ENCODE results near the gene ZNF823.

ZNF823 gene

DNA sequence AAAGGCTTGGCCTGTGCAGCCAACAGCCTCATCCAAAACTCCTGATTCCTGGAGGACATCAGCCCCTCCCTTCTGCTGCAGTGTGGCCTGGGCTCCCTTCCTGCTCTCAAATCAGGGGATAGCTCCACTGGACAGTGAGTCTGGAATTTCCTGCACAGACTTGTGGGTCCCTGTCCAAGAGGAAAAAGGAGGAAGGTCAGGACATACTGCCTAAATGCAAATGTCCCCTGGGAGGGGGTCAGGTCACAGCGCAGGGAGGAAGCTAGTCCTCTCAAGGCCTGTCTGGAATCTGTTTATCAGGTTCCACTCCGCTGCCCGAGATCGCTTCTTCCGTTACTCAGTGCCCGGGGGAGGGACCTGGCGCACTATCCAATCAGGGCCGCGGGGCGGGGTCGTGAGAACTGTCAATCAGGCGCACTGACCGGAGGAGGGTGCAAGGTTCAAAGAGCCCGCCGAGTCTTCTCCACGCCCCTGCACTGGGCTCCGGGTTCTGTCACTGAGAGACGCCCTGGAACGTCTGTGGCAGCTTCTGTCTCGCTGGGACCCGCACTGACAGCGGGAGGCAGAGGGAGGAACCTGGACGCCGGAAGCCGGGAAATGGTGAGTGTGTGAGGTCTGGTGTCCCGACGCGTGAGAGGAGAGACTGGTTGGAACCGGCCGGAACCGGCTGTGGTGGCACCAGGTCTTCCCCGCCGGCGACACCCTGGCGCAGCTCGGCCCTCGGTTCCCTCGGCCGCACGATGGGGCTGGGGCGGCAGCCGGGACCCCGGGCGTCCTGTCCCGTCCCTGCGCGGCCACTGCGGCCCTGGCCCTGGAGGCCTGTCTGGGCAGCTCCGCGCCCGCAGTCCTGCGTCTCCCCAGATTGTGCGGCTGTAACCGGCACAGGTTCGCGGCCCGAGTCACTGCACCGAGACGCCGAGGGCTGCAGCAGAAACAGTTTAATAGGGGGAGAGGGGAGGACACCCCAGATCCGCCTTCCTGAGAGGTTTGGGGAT is 28.1 kb upstream of the ZNF823 start, which contains the start of gene ZNF441:
TSS of gene ZNF441 (plus strand) at position 404 of the 995 bp plus-strand sequence. CDS start at position 598, 194 bp downstream.
- peak within 1 kb of the TSS; percentile 83 for H2AFZ ChIP-seq (ENCODE audit: low read length, unreplicated experiment)
- H3K36me3 ChIP-seq (ENCODE audit: insufficient read depth, low read length) = peaks cover 7% of the 10 kb centered on the region
- peaks cover 28% of the 10 kb centered on the region for H3K79me2 ChIP-seq (ENCODE audit: control insufficient read depth, insufficient read depth, low read length, unreplicated experiment)
- no peaks in the 10 kb centered on the region for H3K4me1 ChIP-seq (ENCODE audit: control insufficient read depth, insufficient read depth, low read length, unreplicated experiment)
- peak within 1 kb of the TSS; percentile 89 for H3K27ac ChIP-seq (ENCODE audit: low read depth, low read length)
- H3K27me3 ChIP-seq (ENCODE audit: insufficient read depth, low read length) = no peaks in the 10 kb centered on the region
- H3K4me3 ChIP-seq (ENCODE audit: low read depth, low read length) = peak within 1 kb of the TSS; percentile 93

- Histone ChIP-seq H3K4me1 (ENCODE audit: control insufficient read depth, insufficient read depth, low read length, unreplicated experiment) (no peaks in the 10 kb centered on the region), H3K36me3 (ENCODE audit: insufficient read depth, low read length) (no peaks in the 10 kb centered on the region), H3K27me3 (ENCODE audit: insufficient read depth, low read length) (no peaks in the 10 kb centered on the region), H3K4me3 (ENCODE audit: low read depth, low read length) (no peak overlapping the region), H2AFZ (ENCODE audit: low read length, unreplicated experiment) (no peak overlapping the region), H3K79me2 (ENCODE audit: control insufficient read depth, insufficient read depth, low read length, unreplicated experiment) (peaks cover 13% of the 10 kb centered on the region), H3K27ac (ENCODE audit: low read depth, low read length) (no peak overlapping the region)
These were observed 24.9 kb upstream of the ZNF823 start for GRCh38 chr19:11763611-11764010.

GRCh38 chr19:11763117-11763516 is 24.4 kb upstream of the ZNF823 start:
- Histone ChIP-seq H3K27me3 (ENCODE audit: insufficient read depth, low read length) (no peaks in the 10 kb centered on the region), H3K27ac (ENCODE audit: low read depth, low read length) (no peak overlapping the region), H3K4me1 (ENCODE audit: control insufficient read depth, insufficient read depth, low read length, unreplicated experiment) (no peaks in the 10 kb centered on the region), H3K79me2 (ENCODE audit: control insufficient read depth, insufficient read depth, low read length, unreplicated experiment) (peaks cover 8% of the 10 kb centered on the region), H2AFZ (ENCODE audit: low read length, unreplicated experiment) (no peak overlapping the region), H3K36me3 (ENCODE audit: insufficient read depth, low read length) (no peaks in the 10 kb centered on the region), H3K4me3 (ENCODE audit: low read depth, low read length) (no peak overlapping the region)

- Histone ChIP-seq H2AFZ (ENCODE audit: low read length, unreplicated experiment) (no peak overlapping the region), H3K79me2 (ENCODE audit: control insufficient read depth, insufficient read depth, low read length, unreplicated experiment) (no peaks in the 10 kb centered on the region), H3K27me3 (ENCODE audit: insufficient read depth, low read length) (no peaks in the 10 kb centered on the region; the same call in 1 of the 2 replicates), H3K4me3 (ENCODE audit: low read depth, low read length) (no peak overlapping the region), H3K36me3 (ENCODE audit: insufficient read depth, low read length) (no peaks in the 10 kb centered on the region), H3K27ac (ENCODE audit: low read depth, low read length) (no peak overlapping the region), H3K4me1 (ENCODE audit: control insufficient read depth, insufficient read depth, low read length, unreplicated experiment) (no peaks in the 10 kb centered on the region)
These were observed 21.1 kb upstream of the ZNF823 start for GRCh38 chr19:11759805-11760204.

- no peak overlapping the region for H2AFZ ChIP-seq (ENCODE audit: low read length, unreplicated experiment)
- no peaks in the 10 kb centered on the region; the same call in 1 of the 2 replicates for H3K27me3 ChIP-seq (ENCODE audit: insufficient read depth, low read length)
- H3K36me3 ChIP-seq (ENCODE audit: insufficient read depth, low read length) = no peaks in the 10 kb centered on the region
- no peak overlapping the region for H3K27ac ChIP-seq (ENCODE audit: low read depth, low read length)
- no peaks in the 10 kb centered on the region for H3K79me2 ChIP-seq (ENCODE audit: control insufficient read depth, insufficient read depth, low read length, unreplicated experiment)
- no peaks in the 10 kb centered on the region for H3K4me1 ChIP-seq (ENCODE audit: control insufficient read depth, insufficient read depth, low read length, unreplicated experiment)
- no peak overlapping the region for H3K4me3 ChIP-seq (ENCODE audit: low read depth, low read length)
These were observed 18.2 kb upstream of the ZNF823 start for GRCh38 chr19:11756965-11757364.

DNA sequence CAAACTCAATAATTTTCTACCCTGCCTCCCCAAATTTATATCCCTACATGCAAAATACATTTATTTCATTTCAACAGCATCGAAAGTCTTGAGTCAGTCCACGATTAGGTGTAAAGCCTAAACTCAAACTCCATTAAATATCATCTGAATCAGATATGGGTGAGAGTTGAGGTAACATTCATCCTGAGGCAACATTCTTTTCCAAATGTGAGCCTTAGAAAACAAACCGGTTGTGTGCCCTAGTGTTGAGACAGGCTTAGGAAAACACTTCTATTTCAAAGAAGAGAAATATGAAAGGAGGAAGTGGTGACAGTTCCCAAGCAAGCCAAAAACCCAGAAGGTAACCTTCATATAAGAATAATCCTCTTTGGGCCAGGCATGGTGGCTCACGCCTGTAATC is 15.9 kb upstream of the ZNF823 start:
- Histone ChIP-seq H3K4me1 (ENCODE audit: control insufficient read depth, insufficient read depth, low read length, unreplicated experiment) (no peaks in the 10 kb centered on the region), H3K79me2 (ENCODE audit: control insufficient read depth, insufficient read depth, low read length, unreplicated experiment) (no peaks in the 10 kb centered on the region), H3K27me3 (ENCODE audit: insufficient read depth, low read length) (no peaks in the 10 kb centered on the region; the same call in 1 of the 2 replicates), H2AFZ (ENCODE audit: low read length, unreplicated experiment) (no peak overlapping the region), H3K36me3 (ENCODE audit: insufficient read depth, low read length) (no peaks in the 10 kb centered on the region), H3K4me3 (ENCODE audit: low read depth, low read length) (no peak overlapping the region), H3K27ac (ENCODE audit: low read depth, low read length) (no peak overlapping the region)

GRCh38 chr19:11752244-11752736 is 13.5 kb upstream of the ZNF823 start:
- H2AFZ ChIP-seq (ENCODE audit: low read length, unreplicated experiment) = no peak overlapping the region
- H3K4me3 ChIP-seq (ENCODE audit: low read depth, low read length) = no peak overlapping the region
- H3K79me2 ChIP-seq (ENCODE audit: control insufficient read depth, insufficient read depth, low read length, unreplicated experiment) = no peaks in the 10 kb centered on the region
- H3K27ac ChIP-seq (ENCODE audit: low read depth, low read length) = no peak overlapping the region
- H3K27me3 ChIP-seq (ENCODE audit: insufficient read depth, low read length) = no peaks in the 10 kb centered on the region; the same call in 1 of the 2 replicates
- no peaks in the 10 kb centered on the region for H3K4me1 ChIP-seq (ENCODE audit: control insufficient read depth, insufficient read depth, low read length, unreplicated experiment)
- H3K36me3 ChIP-seq (ENCODE audit: insufficient read depth, low read length) = no peaks in the 10 kb centered on the region

DNA sequence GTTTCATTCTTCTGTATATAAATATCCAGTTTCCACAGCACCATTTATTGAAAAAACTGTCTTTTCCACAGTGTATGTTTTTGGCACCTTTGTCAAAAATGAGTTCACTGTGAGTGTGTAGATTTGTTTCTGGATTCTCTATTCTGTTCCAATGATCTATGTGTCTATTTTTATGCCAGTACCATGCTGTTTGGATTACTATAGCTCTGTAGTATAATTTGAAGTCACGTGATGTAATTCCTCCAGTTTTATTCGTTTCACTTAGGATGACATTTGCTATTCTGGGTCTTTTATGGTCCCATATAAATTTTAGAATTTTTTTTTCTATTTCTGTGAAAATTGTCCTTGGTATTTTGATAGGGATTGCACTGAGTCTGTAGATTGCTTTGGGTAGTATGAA is 11.0 kb upstream of the ZNF823 start:
- Histone ChIP-seq H3K27ac (ENCODE audit: low read depth, low read length) (no peak overlapping the region), H3K4me3 (ENCODE audit: low read depth, low read length) (no peak overlapping the region), H3K4me1 (ENCODE audit: control insufficient read depth, insufficient read depth, low read length, unreplicated experiment) (no peaks in the 10 kb centered on the region), H3K27me3 (ENCODE audit: insufficient read depth, low read length) (no peaks in the 10 kb centered on the region), H2AFZ (ENCODE audit: low read length, unreplicated experiment) (no peak overlapping the region), H3K79me2 (ENCODE audit: control insufficient read depth, insufficient read depth, low read length, unreplicated experiment) (no peaks in the 10 kb centered on the region), H3K36me3 (ENCODE audit: insufficient read depth, low read length) (no peaks in the 10 kb centered on the region)

GRCh38 chr19:11747277-11747676 is 8.5 kb upstream of the ZNF823 start:
- H3K27ac ChIP-seq (ENCODE audit: low read depth, low read length) = no peak overlapping the region
- H3K36me3 ChIP-seq (ENCODE audit: insufficient read depth, low read length) = no peaks in the 10 kb centered on the region
- no peaks in the 10 kb centered on the region for H3K79me2 ChIP-seq (ENCODE audit: control insufficient read depth, insufficient read depth, low read length, unreplicated experiment)
- H3K4me3 ChIP-seq (ENCODE audit: low read depth, low read length) = no peak overlapping the region
- H2AFZ ChIP-seq (ENCODE audit: low read length, unreplicated experiment) = no peak overlapping the region
- no peaks in the 10 kb centered on the region for H3K4me1 ChIP-seq (ENCODE audit: control insufficient read depth, insufficient read depth, low read length, unreplicated experiment)
- H3K27me3 ChIP-seq (ENCODE audit: insufficient read depth, low read length) = no peaks in the 10 kb centered on the region

DNA sequence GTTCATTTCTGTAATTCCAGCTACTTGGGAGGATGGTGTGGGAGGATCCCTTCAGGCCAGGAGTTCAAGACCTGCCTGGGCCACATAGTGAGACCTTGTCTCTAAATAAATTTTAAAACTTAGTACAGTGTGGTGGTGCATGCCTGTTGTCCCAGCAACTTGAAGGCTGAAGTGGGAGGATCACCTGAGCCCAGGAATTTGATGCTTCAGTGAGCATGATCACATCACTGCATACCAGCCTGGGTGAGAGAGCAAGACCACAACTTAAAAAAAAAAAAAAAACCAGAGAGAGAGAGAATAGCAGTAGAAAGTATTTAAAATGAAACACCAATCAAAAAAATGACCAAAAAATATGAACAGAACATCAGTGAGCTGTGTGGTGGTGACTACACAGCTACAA is 7.1 kb upstream of the ZNF823 start:
- H3K79me2 ChIP-seq (ENCODE audit: control insufficient read depth, insufficient read depth, low read length, unreplicated experiment) = no peaks in the 10 kb centered on the region
- no peak overlapping the region for H3K27ac ChIP-seq (ENCODE audit: low read depth, low read length)
- no peaks in the 10 kb centered on the region for H3K36me3 ChIP-seq (ENCODE audit: insufficient read depth, low read length)
- H3K27me3 ChIP-seq (ENCODE audit: insufficient read depth, low read length) = no peaks in the 10 kb centered on the region
- H3K4me3 ChIP-seq (ENCODE audit: low read depth, low read length) = no peak overlapping the region
- H2AFZ ChIP-seq (ENCODE audit: low read length, unreplicated experiment) = no peak overlapping the region
- H3K4me1 ChIP-seq (ENCODE audit: control insufficient read depth, insufficient read depth, low read length, unreplicated experiment) = no peaks in the 10 kb centered on the region
